ACHN (cell line): ENCODE data around the gene DHX36.
A peak's percentile ranks its signal among the peaks of the same experiment; 100 is the strongest.

Source experiments
- DNase-seq: peaks from one replicate; pipeline ENCODE4 v3.0.0-alpha.2; 2015
- in situ Hi-C: cut with HindIII; loops from 2 replicates; pipeline ENCODE4 v1.10.0; 2017; ENCODE audit warnings: low sequenced_read_pairs, low pct_ligation_motif_present, low pct_unique_long_range_greater_than_20kb

Gene DHX36

GRCh38 chr3:154240235-154240634 lies 84.1 kb downstream of the DHX36 start:
- in situ Hi-C loops: no loop called here

GRCh38 chr3:154236331-154236730 lies 88.0 kb downstream of the DHX36 start:
- DNase-seq: no peak
- in situ Hi-C loops: no loop called here

More at GRCh38 chr3:154240235-154240634, 84.1 kb downstream of the DHX36 start:
- no peak for DNase-seq

- DNase-seq: peak; percentile 16
Observed at GRCh38 chr3:154235330-154235729, 89.0 kb downstream of the DHX36 start.

GRCh38 chr3:154229217-154229590 lies 95.1 kb downstream of the DHX36 start:
- in situ Hi-C loops: no loop called here
- DNase-seq: no peak

More at GRCh38 chr3:154235330-154235729, 89.0 kb downstream of the DHX36 start:
- in situ Hi-C loops: no loop called here

GRCh38 chr3:154228561-154229216 lies 95.6 kb downstream of the DHX36 start:
- DNase-seq: no peak
- in situ Hi-C loops: no loop called here

- no peak for DNase-seq
- in situ Hi-C loops: no loop called here
Observed at GRCh38 chr3:154227531-154227930, 96.8 kb downstream of the DHX36 start.

- in situ Hi-C loops: no loop called here
- DNase-seq: no peak
Observed at GRCh38 chr3:154225536-154225935, 98.8 kb downstream of the DHX36 start.

- DNase-seq: no peak
- in situ Hi-C loops: no loop called here
Observed at GRCh38 chr3:154224866-154225265, 99.4 kb downstream of the DHX36 start.

- in situ Hi-C loops: no loop called here
- no peak for DNase-seq
Observed at GRCh38 chr3:154224366-154224765, 99.9 kb downstream of the DHX36 start.

GRCh38 chr3:154223519-154223918 lies 100.8 kb downstream of the DHX36 start:
- in situ Hi-C loops: no loop called here
- no peak for DNase-seq
